ENCODE measurements around the gene CD200R1L. TPM values are rescaled to one million over a fixed set of nuclear protein-coding genes. Genes with fewer than 3 reads are reported as not detected.

CD200R1L gene
- total RNA-seq, 2 donors from 2014 or later: not detected

DNA sequence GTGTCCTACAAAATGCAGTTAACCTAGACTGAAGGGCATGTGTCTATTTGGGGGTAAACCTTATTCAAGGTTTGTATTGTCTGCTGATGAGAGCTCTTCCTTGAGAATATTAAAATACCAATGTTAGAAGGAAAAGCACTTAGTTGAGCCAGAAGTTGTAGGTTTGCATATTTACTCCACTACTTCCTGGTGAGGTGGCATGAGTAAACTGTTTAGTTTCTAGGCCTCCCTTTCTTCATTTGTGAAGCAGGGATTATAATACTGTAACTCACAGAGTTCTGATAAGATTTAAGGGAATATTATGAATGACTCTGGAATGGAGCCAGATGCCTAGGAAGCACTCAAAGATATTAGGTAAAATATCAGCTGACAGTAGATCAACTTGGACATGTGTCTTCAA, 46.7 kb downstream of the CD200R1L start:
- Mint-ChIP-seq H3K4me3 (no peak overlapping the region), H3K27me3 (ENCODE audit: low read depth) (no peaks in the 10 kb centered on the region), H3K36me3 (ENCODE audit: insufficient read depth in 2 of 2) (no peaks in the 10 kb centered on the region), H3K27ac (no peak overlapping the region), H3K9me3 (peaks cover 0 to 2% of the 10 kb centered on the region in 2 donors), H3K4me1 (ENCODE audit: low read depth) (peaks cover 26% of the 10 kb centered on the region)
- no peak for ATAC-seq (replicated peaks in 1 of 2)
- DNase-seq: no peak

DNA sequence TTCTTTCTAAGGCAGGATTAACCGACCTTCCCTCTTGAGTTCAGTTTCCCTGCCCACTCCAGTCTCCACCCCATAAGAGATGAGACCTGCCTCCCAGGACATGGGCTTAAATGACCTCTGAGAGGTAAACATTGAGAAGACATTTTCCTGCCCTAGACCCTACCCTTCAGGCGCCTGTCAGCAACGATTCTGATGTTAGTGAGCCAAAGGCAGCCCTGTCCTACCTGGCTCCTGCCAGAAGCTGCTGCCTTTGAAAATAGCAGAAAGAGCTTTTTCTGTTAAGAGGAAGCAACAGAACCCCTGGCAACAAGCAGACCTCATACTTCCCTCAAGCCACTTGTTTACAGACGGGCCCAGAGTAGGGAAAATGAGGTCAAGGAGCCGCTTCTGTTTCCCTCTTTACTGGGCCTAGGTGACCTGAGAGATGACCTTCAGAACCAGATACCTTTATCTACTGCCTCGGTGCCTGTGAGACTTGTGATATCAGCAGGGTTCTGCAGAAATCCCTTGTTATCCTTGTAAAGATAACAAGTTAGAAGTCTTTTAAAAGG, 52.0 kb downstream of the CD200R1L start:
- no peak overlapping the region for H3K27ac Mint-ChIP-seq
- H3K27me3 Mint-ChIP-seq (ENCODE audit: low read depth): no peaks in the 10 kb centered on the region
- ATAC-seq (replicated peaks in 1 of 2) (no peak), DNase-seq (no peak)
- no peak overlapping the region for H3K4me3 Mint-ChIP-seq
- peaks cover 19% of the 10 kb centered on the region for H3K4me1 Mint-ChIP-seq (ENCODE audit: low read depth)
- no peaks in the 10 kb centered on the region for H3K36me3 Mint-ChIP-seq (ENCODE audit: insufficient read depth in 2 of 2)
- H3K9me3 Mint-ChIP-seq: no peaks in the 10 kb centered on the region

DNA sequence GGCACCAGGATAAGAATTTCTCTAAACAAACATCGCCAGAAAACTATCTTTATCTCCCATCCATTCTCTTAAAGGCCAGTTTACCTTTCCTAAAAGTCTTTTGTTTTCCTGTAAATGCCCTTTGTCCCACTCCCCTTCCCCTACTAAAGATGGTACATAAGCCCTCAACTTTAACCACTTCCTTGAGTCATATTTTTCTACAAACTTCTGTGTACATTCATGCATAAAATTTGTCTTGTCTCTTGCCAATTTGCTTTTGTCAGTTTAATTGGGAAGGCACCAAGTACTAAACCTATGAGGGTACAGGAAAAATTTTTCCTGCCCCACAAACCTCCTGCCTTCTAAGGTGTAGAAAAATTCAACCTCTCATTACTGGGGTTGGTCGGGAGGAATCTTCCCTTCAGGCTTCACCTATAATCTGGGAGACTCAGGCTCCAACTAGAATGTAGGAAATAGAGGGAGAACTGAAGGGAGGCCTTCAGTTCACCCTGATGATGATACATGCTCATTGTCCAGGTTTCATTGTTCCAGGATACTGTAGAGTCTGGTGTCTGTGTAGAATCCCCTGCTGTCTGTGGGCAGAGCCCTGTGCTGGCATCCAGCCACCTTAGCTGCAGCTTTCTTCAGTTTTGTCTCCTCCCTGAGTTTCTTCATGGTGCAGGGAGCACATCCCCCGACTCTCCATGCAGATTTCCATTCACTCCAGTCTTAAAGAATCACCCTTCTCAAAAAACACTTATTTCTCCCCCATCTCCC, 53.2 kb downstream of the CD200R1L start:
- no peaks in the 10 kb centered on the region for H3K27me3 Mint-ChIP-seq (ENCODE audit: low read depth)
- DNase-seq (no peak), ATAC-seq (replicated peaks in 1 of 2) (no peak)
- no peaks in the 10 kb centered on the region for H3K36me3 Mint-ChIP-seq (ENCODE audit: insufficient read depth in 2 of 2)
- H3K9me3 Mint-ChIP-seq: no peaks in the 10 kb centered on the region
- peaks cover 19% of the 10 kb centered on the region for H3K4me1 Mint-ChIP-seq (ENCODE audit: low read depth)
- no peak overlapping the region for H3K4me3 Mint-ChIP-seq
- H3K27ac Mint-ChIP-seq: no peak overlapping the region

GRCh38 chr3:112791736-112792135, 54.9 kb downstream of the CD200R1L start:
- Mint-ChIP-seq H3K36me3 (ENCODE audit: insufficient read depth in 2 of 2) (peaks cover 8 to 9% of the 10 kb centered on the region in 2 donors), H3K27ac (no peak overlapping the region), H3K4me1 (ENCODE audit: low read depth) (peaks cover 19% of the 10 kb centered on the region), H3K4me3 (no peak overlapping the region), H3K9me3 (peaks cover 6 to 7% of the 10 kb centered on the region in 2 donors), H3K27me3 (ENCODE audit: low read depth) (no peaks in the 10 kb centered on the region)
- no peak for DNase-seq
- ATAC-seq (replicated peaks in 1 of 2): no peak

DNA sequence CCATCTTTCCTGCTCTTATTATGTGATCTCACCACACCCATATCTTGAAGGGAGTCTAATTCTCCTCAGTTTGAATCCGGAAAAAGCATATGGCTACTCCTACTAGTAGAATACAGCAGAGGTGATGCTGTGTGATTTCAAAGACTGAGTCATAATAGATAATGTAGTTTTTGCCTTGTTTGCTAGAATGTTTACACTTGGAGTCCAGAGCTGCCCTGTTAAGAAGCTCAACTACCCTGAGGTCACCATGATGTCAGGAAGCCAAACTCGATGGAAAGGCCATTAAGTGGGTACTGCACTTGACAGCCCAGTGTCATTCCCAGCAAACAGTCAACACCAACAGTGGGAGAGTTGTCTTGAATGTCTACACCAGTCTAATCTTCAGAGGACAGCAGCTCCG, 56.9 kb downstream of the CD200R1L start:
- H3K4me1 Mint-ChIP-seq (ENCODE audit: low read depth): peaks cover 19% of the 10 kb centered on the region

GRCh38 chr3:112786881-112787579, 59.6 kb downstream of the CD200R1L start:
- no peaks in the 10 kb centered on the region for H3K4me1 Mint-ChIP-seq (ENCODE audit: low read depth)
- no peak overlapping the region for H3K27ac Mint-ChIP-seq
- no peak for DNase-seq
- no peak for ATAC-seq (replicated peaks in 1 of 2)
- no peaks in the 10 kb centered on the region for H3K27me3 Mint-ChIP-seq (ENCODE audit: low read depth)
- H3K4me3 Mint-ChIP-seq: no peak overlapping the region
- peaks cover 8 to 9% of the 10 kb centered on the region in 2 donors for H3K36me3 Mint-ChIP-seq (ENCODE audit: insufficient read depth in 2 of 2)
- H3K9me3 Mint-ChIP-seq: peaks cover 6 to 7% of the 10 kb centered on the region in 2 donors

More for the DNA sequence above, 56.9 kb downstream of the CD200R1L start:
- ATAC-seq (replicated peaks in 1 of 2) (no peak), DNase-seq (no peak)
- peaks cover 6 to 7% of the 10 kb centered on the region in 2 donors for H3K9me3 Mint-ChIP-seq
- H3K36me3 Mint-ChIP-seq (ENCODE audit: insufficient read depth in 2 of 2): peaks cover 8 to 9% of the 10 kb centered on the region in 2 donors
- H3K27ac Mint-ChIP-seq: no peak overlapping the region
- H3K27me3 Mint-ChIP-seq (ENCODE audit: low read depth): no peaks in the 10 kb centered on the region
- H3K4me3 Mint-ChIP-seq: no peak overlapping the region

- H3K4me3 Mint-ChIP-seq: no peak overlapping the region
- ATAC-seq (replicated peaks in 1 of 2) (no peak), DNase-seq (no peak)
- no peak overlapping the region for H3K27ac Mint-ChIP-seq
- no peaks in the 10 kb centered on the region for H3K27me3 Mint-ChIP-seq (ENCODE audit: low read depth)
- peaks cover 6 to 7% of the 10 kb centered on the region in 2 donors for H3K9me3 Mint-ChIP-seq
- H3K36me3 Mint-ChIP-seq (ENCODE audit: insufficient read depth in 2 of 2): peaks cover 8 to 9% of the 10 kb centered on the region in 2 donors
- no peaks in the 10 kb centered on the region for H3K4me1 Mint-ChIP-seq (ENCODE audit: low read depth)
Observed at GRCh38 chr3:112786002-112786590, 60.6 kb downstream of the CD200R1L start.

- peaks cover 8 to 9% of the 10 kb centered on the region in 2 donors for H3K36me3 Mint-ChIP-seq (ENCODE audit: insufficient read depth in 2 of 2)
- H3K4me1 Mint-ChIP-seq (ENCODE audit: low read depth): no peaks in the 10 kb centered on the region
- ATAC-seq (replicated peaks in 1 of 2) (no peak), DNase-seq (no peak)
- H3K27ac Mint-ChIP-seq: no peak overlapping the region
- peaks cover 6 to 7% of the 10 kb centered on the region in 2 donors for H3K9me3 Mint-ChIP-seq
- H3K4me3 Mint-ChIP-seq: no peak overlapping the region
- no peaks in the 10 kb centered on the region for H3K27me3 Mint-ChIP-seq (ENCODE audit: low read depth)
Observed at GRCh38 chr3:112785321-112786001, 61.2 kb downstream of the CD200R1L start.

DNA sequence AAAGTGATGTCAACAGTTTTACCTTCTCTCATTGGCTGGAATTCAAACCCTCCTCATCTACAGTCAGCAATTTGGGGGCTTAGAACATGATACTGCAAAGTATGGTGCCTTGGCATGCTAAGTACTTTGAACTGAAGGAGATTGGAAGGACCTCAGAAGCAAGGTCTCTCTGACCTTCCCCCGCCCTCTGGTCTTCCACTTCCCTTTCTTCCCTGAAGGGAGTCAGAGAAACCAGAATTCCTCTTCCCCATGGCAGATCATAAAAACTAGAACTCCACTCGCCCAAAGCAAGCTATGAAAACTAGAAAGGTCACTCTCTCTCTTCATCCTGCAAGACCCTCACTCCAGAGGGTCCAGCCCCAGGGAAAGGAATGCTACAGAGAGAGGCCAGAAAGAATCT, 64.2 kb downstream of the CD200R1L start:
- Mint-ChIP-seq H3K27ac (no peak overlapping the region), H3K4me3 (no peak overlapping the region), H3K9me3 (peaks cover 1 to 2% of the 10 kb centered on the region in 2 donors), H3K36me3 (ENCODE audit: insufficient read depth in 2 of 2) (peaks cover under 1 to 1% of the 10 kb centered on the region in 2 donors), H3K27me3 (ENCODE audit: low read depth) (no peaks in the 10 kb centered on the region), H3K4me1 (ENCODE audit: low read depth) (no peaks in the 10 kb centered on the region)
- ATAC-seq (replicated peaks in 1 of 2) (no peak), DNase-seq (no peak)

GRCh38 chr3:112781599-112781998, 65.1 kb downstream of the CD200R1L start:
- ATAC-seq (replicated peaks in 1 of 2) (no peak), DNase-seq (no peak)
- H3K4me1 Mint-ChIP-seq (ENCODE audit: low read depth): no peaks in the 10 kb centered on the region
- H3K27me3 Mint-ChIP-seq (ENCODE audit: low read depth): no peaks in the 10 kb centered on the region
- no peaks in the 10 kb centered on the region for H3K36me3 Mint-ChIP-seq (ENCODE audit: insufficient read depth in 2 of 2)
- no peaks in the 10 kb centered on the region for H3K9me3 Mint-ChIP-seq
- H3K4me3 Mint-ChIP-seq: no peak overlapping the region
- H3K27ac Mint-ChIP-seq: no peak overlapping the region

DNA sequence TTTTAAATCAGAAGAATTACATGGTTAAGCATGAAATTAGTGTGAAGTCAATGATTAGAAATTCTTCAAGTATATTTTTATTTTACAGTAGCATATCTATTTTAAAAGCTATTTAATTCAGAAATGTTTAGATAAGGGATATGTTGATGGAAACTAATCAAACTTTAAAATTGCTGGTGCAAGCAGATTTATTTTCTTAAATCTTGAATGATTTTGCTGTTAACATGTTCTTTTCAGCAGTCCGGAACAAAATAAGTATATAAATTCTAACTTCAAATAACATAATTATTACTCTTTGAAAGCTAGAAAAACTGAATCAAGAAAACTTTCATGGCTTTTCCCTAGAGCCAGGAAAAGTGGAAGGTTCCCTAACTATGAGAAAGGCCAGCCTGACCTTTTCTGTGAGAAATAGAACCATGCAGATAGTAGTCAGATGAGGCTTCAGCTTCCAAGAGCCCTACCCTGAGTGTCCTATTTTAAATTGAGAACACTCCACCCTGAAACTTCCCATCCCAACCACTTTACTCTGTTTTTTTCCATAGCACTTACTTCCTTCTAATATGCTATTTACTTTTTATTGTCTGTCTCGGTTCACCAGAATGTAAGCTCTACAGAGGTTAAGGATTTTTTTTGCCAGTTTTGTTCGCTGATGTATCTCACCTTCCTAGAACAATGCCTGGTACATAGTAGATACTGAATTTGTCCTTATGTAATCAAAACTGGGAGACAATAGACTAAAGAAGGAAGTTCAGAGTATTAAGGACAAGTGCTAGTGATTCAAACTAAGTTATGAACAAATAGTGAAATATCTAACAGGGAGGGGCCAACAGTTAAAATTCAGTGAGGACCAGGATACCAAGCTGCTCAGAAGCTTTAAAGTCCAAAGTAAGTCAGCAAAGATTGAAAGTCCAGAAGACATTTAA, 66.8 kb downstream of the CD200R1L start:
- no peak for DNase-seq
- H3K4me1 Mint-ChIP-seq (ENCODE audit: low read depth): peaks cover 8% of the 10 kb centered on the region
- H3K36me3 Mint-ChIP-seq (ENCODE audit: insufficient read depth in 2 of 2): no peaks in the 10 kb centered on the region
- no peaks in the 10 kb centered on the region for H3K9me3 Mint-ChIP-seq
- H3K4me3 Mint-ChIP-seq: no peak overlapping the region
- ATAC-seq (replicated peaks in 1 of 2): no peak
- no peak overlapping the region for H3K27ac Mint-ChIP-seq
- no peaks in the 10 kb centered on the region for H3K27me3 Mint-ChIP-seq (ENCODE audit: low read depth)

- Mint-ChIP-seq H3K9me3 (no peaks in the 10 kb centered on the region), H3K4me3 (no peak overlapping the region), H3K4me1 (ENCODE audit: low read depth) (peaks cover 10% of the 10 kb centered on the region), H3K36me3 (ENCODE audit: insufficient read depth in 2 of 2) (no peaks in the 10 kb centered on the region), H3K27me3 (ENCODE audit: low read depth) (no peaks in the 10 kb centered on the region), H3K27ac (no peak overlapping the region)
- no peak for DNase-seq
- ATAC-seq (replicated peaks in 1 of 2): no peak
Observed at GRCh38 chr3:112779011-112779410, 67.7 kb downstream of the CD200R1L start.

Measured in activated T-cell treated with anti-CD3 and anti-CD28 coated beads, Interleukin-2, amount 50 U/mL, for 72 hours (primary cell).